Measurements from ENCODE around the gene SIM1. TPM values are rescaled to one million over a fixed set of nuclear protein-coding genes. Genes with fewer than 3 reads are reported as not detected.
A peak's percentile ranks its signal among the peaks of the same experiment; 100 is the strongest.

The SIM1 gene
- total RNA-seq, 1 donor from 2014 or later, result not detected

GRCh38 chr6:100466410-100467128 lies 1.8 kb upstream of the SIM1 start:
- Mint-ChIP-seq H3K9me3 (peaks cover 9% of the 10 kb centered on the region), H3K27ac (peak overlapping the region; percentile 10), H3K4me3 (peak overlapping the region; percentile 19), H3K36me3 (ENCODE audit: low read depth) (no peaks in the 10 kb centered on the region), H3K27me3 (peaks cover 77% of the 10 kb centered on the region), H3K4me1 (peaks cover 20% of the 10 kb centered on the region)
- no peak for TF ChIP-seq CTCF (IDR thresholded peaks at IDR 0.05)
- no peak for DNase-seq
- ATAC-seq (ENCODE audit: low read depth), result no peak
- ChIA-PET POLR2A (no interaction called here), CTCF (no interaction called here)
- intact Hi-C loops (cut with micrococcal nuclease), result loop anchor here (5.0 kb wide), 2 partner anchors 854 to 1634 kb away; partner anchors contain the start of gene POU3F2

GRCh38 chr6:100465701-100466409 lies 1.1 kb upstream of the SIM1 start:
- Mint-ChIP-seq H3K9me3 (peaks cover 9% of the 10 kb centered on the region), H3K4me1 (peaks cover 20% of the 10 kb centered on the region), H3K4me3 (no peak overlapping the region), H3K36me3 (ENCODE audit: low read depth) (no peaks in the 10 kb centered on the region), H3K27ac (peak overlapping the region; percentile 10), H3K27me3 (peaks cover 74% of the 10 kb centered on the region)
- ATAC-seq (ENCODE audit: low read depth), result no peak
- CTCF ChIA-PET, result interaction anchor here (0.5 kb wide), 1 partner anchor 12 kb away, joined by 3 read pairs; no protein-coding TSS in a partner anchor
- DNase-seq, result no peak
- intact Hi-C loops (cut with micrococcal nuclease), result loop anchor here (2.0 to 5.0 kb wide), 3 partner anchors 19 to 1634 kb away; partner anchors contain the start of gene POU3F2
- POLR2A ChIA-PET, result no interaction called here
- no peak for TF ChIP-seq CTCF (IDR thresholded peaks at IDR 0.05)

- Mint-ChIP-seq H3K27ac (no peak overlapping the region), H3K36me3 (ENCODE audit: low read depth) (no peaks in the 10 kb centered on the region), H3K4me1 (peaks cover 20% of the 10 kb centered on the region), H3K4me3 (no peak overlapping the region), H3K9me3 (peaks cover 9% of the 10 kb centered on the region), H3K27me3 (peaks cover 73% of the 10 kb centered on the region)
- CTCF ChIA-PET, result no interaction called here
- POLR2A ChIA-PET, result interaction anchor here (0.5 kb wide), 1 partner anchor 45 kb away, joined by 3 read pairs; no protein-coding TSS in a partner anchor
- TF ChIP-seq CTCF (IDR thresholded peaks at IDR 0.05), result no peak
- DNase-seq (no peak), ATAC-seq (ENCODE audit: low read depth) (no peak)
- intact Hi-C loops (cut with micrococcal nuclease), result loop anchor here (2.0 kb wide), 1 partner anchor 18 kb away; no protein-coding TSS in a partner anchor
Measured at GRCh38 chr6:100464162-100464851, 414 bp downstream of the SIM1 start.

GRCh38 chr6:100463630-100464161 lies 1.0 kb downstream of the SIM1 start:
- Mint-ChIP-seq H3K4me1 (peaks cover 20% of the 10 kb centered on the region), H3K36me3 (ENCODE audit: low read depth) (peaks cover 3% of the 10 kb centered on the region), H3K27me3 (peaks cover 79% of the 10 kb centered on the region), H3K9me3 (peaks cover 9% of the 10 kb centered on the region), H3K27ac (no peak overlapping the region), H3K4me3 (no peak overlapping the region)
- TF ChIP-seq CTCF (IDR thresholded peaks at IDR 0.05), result no peak
- no peak for ATAC-seq (ENCODE audit: low read depth)
- DNase-seq, result no peak
- ChIA-PET POLR2A (no interaction called here), CTCF (no interaction called here)
- intact Hi-C loops (cut with micrococcal nuclease), result loop anchor here (2.0 kb wide), 1 partner anchor 17 kb away; no protein-coding TSS in a partner anchor
